Cerebellar nuclear complex (tissue), 1 donor: ENCODE measurements around the gene RAET1E.
"Not testable (repeated sequence)": the region's sequence is repeated elsewhere in the genome, so short reads cannot be mapped to it uniquely, and the experiment has no call there.

ENCODE experiments used
- DNase-seq, 2 experiments: peaks; one replicate each; lab custom pipeline; 2025; lab: John Stamatoyannopoulos, UW

The RAET1E gene

GRCh38 chr6:149897855-149898744 lies at the start of gene RAET1E:
TSS of gene RAET1E (minus strand) at chr6:149898113. CDS start at chr6:149890901, 7,212 bp downstream.
- no peak for DNase-seq

- not testable (repeated sequence) for DNase-seq
These were observed 49.6 kb upstream of the RAET1E start for GRCh38 chr6:149947533-149947932.

GRCh38 chr6:149946631-149947030 lies 48.7 kb upstream of the RAET1E start:
- DNase-seq: not testable (repeated sequence)

GRCh38 chr6:149945276-149945675 lies 47.4 kb upstream of the RAET1E start:
- DNase-seq: not testable (repeated sequence)

GRCh38 chr6:149943321-149943720 lies 45.4 kb upstream of the RAET1E start:
- DNase-seq: not testable (repeated sequence)

- DNase-seq: no peak
These were observed 44.5 kb upstream of the RAET1E start for GRCh38 chr6:149942461-149942829.

GRCh38 chr6:149941583-149942460 lies 43.9 kb upstream of the RAET1E start, which contains the start of gene ULBP2:
TSS of gene ULBP2 (plus strand) at chr6:149942014. CDS start at chr6:149942073, 59 bp downstream.
- peak; percentile 27 to 66 for DNase-seq

- no peak for DNase-seq
These were observed 42.7 kb upstream of the RAET1E start for GRCh38 chr6:149940672-149940982.

GRCh38 chr6:149939909-149940671 lies 42.2 kb upstream of the RAET1E start:
- DNase-seq: no peak

GRCh38 chr6:149939356-149939648 lies 41.4 kb upstream of the RAET1E start:
- no peak for DNase-seq

GRCh38 chr6:149938571-149939355 lies 40.9 kb upstream of the RAET1E start:
- no peak for DNase-seq

- not testable (repeated sequence) for DNase-seq
These were observed 40.2 kb upstream of the RAET1E start for GRCh38 chr6:149938013-149938570.

GRCh38 chr6:149936743-149937142 lies 38.8 kb upstream of the RAET1E start:
- no peak for DNase-seq

- no peak for DNase-seq
These were observed 37.8 kb upstream of the RAET1E start for GRCh38 chr6:149935668-149936067.

GRCh38 chr6:149935246-149935645 lies 37.3 kb upstream of the RAET1E start:
- no peak for DNase-seq

- peak in 1 of 2 experiments; percentile 19 for DNase-seq
These were observed 36.6 kb upstream of the RAET1E start for GRCh38 chr6:149934249-149935156.

GRCh38 chr6:149933461-149933860 lies 35.5 kb upstream of the RAET1E start:
- DNase-seq: no peak

- DNase-seq: no peak
These were observed 35.1 kb upstream of the RAET1E start for GRCh38 chr6:149933036-149933435.

- DNase-seq: no peak
These were observed 33.6 kb upstream of the RAET1E start for GRCh38 chr6:149931501-149931900.

- no peak for DNase-seq
These were observed 31.5 kb upstream of the RAET1E start for GRCh38 chr6:149929422-149929821.
